GM18505 (cell line): ENCODE results near the gene THSD4.

ENCODE experiments used
- ATAC-seq: cut with Tn5 transposase; IDR thresholded peaks from one replicate; pipeline ENCODE4 v1.9.1; 2021; ENCODE audit not compliant: unreplicated experiment
- POLR2A ChIP-seq: IDR thresholded peaks from 4 replicates; pipeline ENCODE4 v1.6.1; 2011; ENCODE audit warnings: borderline replicate concordance; ENCODE audit not compliant: insufficient read depth, insufficient read length; ENCODE audit errors: extremely low read depth

Gene THSD4

DNA sequence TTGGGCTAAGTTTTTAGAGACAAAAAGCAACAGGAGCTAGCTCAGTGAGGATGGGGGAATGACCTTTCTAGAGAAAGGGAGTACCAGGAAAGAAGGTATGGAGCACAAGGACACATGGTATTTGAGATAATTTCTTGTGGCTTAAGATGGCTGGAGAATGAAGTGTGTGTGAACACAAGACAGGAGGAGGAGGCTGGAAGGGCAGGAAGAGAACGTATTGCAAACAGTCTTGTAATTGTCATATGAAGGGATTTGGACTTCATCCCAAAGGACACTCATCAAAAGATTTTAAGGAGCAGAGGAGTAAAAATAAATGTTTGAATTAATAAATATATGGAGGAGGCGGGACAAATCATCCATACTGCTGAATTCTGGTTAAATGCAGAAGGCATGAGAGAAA lies 426.5 kb downstream of the THSD4 start:
- TF ChIP-seq POLR2A: no peak
- ATAC-seq: no peak

DNA sequence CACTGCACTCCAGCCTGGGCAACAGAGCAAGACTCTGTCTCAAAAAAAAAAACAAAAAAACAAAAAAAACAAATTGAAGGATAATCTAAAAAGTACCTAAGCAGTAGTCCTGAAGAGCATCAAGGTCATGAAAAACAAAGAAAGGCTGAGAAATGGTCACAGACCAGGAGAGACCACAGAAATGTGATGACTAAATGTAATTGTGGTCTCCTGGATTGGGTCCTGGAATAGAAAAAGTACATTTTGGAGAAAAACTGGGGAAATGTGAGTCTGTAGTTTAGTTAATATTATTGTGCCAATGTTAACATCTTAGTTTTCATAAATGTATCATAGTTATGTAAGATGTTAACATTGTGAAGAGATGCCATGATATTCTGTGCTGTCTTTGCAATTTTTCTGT lies 427.6 kb downstream of the THSD4 start:
- TF ChIP-seq POLR2A: no peak
- ATAC-seq: no peak

DNA sequence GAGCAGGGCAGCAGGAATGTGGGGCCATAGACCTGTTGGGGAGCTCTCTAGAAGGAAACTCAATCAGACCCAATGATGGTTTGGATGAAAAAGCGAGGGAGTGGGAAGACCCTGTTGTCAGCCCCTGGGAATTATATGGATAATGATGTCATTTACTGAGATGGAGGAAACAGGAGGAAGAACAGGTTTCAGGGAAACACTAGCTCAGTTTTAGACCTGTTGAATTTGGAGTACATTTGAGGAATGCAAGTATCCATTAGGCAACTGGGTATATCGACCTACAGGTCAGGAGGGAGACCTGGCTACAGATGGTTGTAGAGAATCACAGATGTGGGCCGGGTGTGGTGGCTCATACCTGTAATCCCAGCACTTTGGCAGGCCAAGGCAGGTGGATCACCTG lies 428.1 kb downstream of the THSD4 start:
- no peak for TF ChIP-seq POLR2A
- no peak for ATAC-seq

DNA sequence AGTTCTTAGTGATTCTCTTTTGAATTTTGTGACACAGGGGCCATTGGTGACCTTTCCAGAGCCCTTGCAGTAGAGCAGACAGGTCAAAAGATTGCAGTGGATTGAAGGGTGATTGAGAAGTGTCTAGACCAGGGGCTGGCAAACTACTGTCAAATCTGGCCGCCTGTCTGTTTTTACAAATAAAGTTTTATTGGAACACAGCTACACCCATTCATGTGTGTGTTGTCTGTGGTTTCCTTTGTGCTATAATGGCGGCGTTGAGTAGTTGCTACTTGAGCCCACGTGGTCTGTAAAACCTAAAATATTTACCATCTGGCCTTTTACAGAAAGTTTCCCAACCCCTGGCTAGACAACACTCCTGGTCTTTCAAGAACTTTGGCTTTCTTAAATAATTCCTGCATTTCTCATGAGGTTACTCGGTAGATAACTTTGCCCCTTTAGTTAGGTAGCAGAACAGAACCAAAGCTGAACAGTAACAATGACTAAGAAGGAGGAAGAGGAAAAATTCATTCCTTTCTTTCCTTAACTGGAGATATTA lies 430.0 kb downstream of the THSD4 start:
- no peak for TF ChIP-seq POLR2A

DNA sequence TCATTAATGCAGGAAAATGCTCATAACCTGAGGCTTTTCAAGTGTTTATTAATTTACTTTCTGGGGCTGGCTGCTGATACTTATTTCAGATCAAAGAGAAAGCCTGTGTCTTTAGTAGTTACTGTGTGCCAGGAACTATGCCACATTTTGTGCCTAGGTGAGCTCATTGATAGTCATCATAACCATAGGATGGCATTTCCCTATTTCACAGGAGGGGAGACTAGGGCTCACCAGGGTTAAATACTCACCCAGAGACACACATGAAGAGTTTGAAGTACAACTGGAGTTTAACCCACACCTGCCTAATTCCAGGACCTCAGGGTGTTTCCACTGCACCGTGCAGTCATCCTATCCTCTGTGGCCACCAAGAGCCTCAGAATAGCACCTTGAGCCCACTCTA lies 430.7 kb downstream of the THSD4 start:
- ATAC-seq: no peak
- TF ChIP-seq POLR2A: no peak

More for the DNA sequence above, 430.0 kb downstream of the THSD4 start:
- ATAC-seq: no peak

DNA sequence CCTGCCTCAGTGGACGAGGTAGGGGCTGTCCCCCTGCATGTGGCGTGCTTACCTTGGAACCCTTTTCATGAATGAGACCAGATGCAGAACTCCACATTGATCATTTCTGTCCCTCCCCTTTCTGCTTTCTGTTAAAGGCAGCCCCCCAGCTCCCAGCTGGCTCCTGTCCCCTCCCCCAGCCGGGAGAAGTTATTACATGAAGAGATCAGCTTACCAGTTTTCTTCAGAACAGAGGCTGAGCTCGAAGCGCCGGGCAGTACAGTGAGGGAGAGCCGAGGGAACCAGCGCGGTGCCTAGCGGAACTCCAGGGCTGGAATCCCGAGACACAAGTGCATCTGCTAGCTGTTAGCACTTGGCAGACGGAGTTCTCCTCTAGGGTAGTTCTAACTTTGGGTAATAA lies 431.7 kb downstream of the THSD4 start:
- ATAC-seq: no peak
- TF ChIP-seq POLR2A: no peak

DNA sequence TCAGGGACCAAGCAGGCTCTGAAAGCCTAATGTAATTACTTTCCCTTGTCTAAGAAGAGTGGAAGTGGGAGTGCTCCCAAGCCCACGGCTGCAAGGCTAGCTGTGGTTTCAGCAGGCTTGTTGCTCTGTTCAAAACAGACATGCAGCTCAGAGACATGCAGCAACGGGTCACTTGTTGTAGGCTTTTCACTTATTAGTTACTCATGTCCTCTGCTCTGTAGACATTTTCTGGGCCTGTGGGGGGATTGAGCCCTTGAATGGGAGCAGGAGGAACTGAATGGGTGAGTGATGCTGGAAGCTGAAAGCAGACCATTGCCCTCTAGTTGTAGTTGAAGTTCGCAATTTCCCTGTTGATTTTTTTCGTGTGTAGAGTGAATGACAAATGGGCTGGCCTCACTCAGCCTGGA lies 433.1 kb downstream of the THSD4 start:
- no peak for ATAC-seq
- TF ChIP-seq POLR2A: no peak

DNA sequence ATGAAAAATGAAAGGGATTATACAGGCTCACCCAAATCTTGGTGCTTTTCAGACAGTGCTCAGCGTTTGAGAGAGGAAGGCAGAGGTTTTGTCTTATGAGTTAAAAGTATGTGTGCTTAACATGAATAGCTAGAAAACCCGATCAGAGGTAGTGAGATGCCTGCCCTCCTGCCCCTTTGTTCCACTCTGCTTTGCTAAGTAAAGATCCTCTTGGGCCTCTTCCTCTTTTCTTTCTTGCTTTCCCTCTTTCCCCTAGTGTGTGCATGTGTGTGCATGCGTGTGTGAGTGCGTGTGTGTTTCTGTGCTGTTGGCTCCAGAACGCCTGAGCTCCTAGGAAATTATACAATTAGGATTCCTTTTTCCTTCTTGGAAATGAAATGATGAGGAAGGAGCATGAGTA lies 433.8 kb downstream of the THSD4 start:
- TF ChIP-seq POLR2A: no peak
- no peak for ATAC-seq

DNA sequence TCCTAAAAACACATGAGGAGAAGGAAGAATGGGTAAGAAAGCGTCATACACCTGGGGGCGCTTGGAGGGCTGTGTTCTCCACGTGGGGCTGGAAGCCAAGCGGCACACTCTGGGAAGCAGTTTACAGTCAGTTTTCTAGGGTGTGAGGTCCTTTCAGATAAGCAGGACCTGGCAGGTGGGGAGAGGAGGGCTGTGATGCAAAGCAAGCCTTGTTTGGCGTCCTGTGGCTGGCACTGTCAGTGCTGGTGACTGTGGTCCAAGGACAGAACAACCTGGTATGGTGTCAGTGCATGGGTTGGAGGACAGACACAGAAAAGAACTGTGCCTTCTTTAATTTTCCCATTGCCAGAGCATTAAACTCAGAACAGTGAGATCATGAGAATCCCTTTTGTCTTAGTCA lies 434.4 kb downstream of the THSD4 start:
- no peak for ATAC-seq
- no peak for TF ChIP-seq POLR2A

DNA sequence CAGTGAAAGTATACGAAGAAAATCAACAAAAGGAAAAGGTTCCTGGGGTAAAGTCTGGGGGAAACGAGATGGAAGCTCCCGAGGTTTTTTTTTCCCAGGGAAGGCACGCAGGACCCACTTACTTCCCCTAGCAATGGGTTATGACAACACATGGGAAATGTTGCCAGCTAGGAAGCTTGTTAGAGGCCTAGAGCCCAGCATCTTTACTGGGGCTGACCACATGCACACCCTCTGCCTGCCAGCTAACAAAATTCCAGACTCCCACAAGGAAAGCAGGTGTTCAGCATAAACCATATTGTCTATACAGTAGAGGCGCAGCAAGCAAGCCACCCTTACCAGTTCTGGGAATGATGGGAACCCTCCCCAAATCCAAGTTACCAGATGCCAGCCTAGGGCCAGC lies 436.3 kb downstream of the THSD4 start:
- ATAC-seq: no peak
- no peak for TF ChIP-seq POLR2A

DNA sequence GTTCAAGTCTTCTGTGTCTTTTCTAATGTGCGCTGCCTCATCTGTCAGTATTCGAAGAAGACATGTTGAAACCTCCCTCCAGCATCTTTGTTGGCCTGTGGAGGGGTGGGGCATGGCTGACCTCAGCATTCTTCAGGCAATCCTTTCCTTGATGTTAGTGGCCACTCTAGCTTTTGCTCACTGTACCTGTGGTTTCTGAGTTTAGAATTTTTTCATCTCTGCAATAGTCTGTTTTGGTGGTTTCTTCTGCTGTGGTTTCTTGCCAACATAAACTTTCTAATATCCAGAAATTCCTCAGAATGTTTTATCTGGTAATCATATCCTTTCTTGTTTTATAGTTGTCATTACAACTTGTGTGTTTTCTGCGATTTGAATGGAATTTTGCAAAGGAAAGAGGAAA lies 443.8 kb downstream of the THSD4 start:
- no peak for ATAC-seq
- TF ChIP-seq POLR2A: no peak

DNA sequence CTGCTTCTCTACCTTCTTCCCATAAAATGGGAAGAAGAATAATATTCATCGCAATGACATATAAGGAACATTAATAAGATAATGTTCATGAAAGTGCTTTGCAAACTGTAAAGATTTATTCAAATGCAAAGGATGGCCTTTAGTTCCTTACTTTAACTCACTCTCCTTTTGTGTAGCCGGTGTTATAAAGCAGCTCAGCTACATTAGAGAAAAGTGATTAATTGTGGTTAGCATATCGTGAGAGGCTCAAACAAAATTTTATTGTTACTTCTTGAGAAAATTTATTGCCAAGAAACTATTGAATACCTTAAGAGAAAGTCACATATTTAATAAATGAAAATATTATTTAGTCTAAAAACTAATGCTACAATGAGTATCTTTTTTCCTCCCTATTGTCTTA lies 444.3 kb downstream of the THSD4 start:
- no peak for ATAC-seq
- TF ChIP-seq POLR2A: no peak

DNA sequence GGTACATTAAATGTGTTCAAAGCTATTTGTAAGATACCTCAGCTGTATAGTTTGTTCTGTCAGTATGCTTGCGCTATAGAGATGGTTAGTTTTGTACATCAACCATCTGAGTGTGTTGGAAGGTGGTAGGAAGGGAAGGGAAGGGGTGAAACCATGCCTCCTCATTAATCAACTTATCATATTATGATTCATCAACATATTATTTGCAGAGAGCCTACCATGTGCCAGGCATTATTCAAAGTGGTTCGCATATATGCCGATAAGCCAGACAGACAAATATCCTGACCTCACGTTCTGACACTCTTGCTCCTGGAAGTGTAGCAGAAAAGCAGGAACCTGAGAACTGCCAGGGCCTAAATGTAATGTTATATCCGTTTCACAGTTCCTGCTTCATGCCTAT lies 447.0 kb downstream of the THSD4 start:
- TF ChIP-seq POLR2A: no peak
- ATAC-seq: no peak

DNA sequence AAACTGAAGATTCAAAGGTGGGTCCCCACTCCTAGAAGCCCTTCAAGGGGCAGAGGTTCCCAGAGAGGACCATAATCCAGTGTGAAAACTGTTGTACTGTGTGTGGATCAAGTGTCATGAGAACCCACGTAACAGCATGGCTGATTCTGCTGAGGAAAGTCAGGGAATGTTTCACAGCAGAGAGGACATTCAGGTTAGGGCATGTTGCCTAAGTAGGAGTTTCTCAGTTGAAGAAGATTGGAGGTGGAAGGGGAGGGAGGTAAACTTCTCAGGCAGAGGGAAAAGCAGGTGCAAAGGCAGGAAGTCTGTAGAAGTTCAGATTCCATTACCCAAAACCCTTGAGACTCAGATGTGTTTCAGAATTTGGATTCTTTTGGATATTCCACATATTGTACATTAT lies 448.9 kb downstream of the THSD4 start:
- no peak for ATAC-seq
- no peak for TF ChIP-seq POLR2A

DNA sequence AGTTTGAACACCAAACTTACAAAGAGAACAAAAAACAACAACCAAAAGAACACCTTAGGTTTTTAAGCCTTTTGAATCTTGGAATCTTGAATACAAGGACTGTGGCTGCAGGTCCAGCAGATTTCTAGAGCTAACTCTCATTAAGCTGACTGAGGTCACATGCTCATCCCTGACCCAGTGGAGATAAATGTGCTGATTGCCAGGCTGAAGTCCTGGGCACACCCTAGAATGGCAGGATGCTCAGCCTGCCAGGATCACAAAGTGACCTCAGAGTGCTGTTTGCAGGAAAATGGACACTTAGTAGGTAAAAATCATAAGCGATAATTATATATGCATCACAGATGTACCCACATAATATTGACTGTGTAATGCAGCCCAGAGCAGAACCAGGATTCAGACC lies 449.7 kb downstream of the THSD4 start:
- no peak for ATAC-seq
- no peak for TF ChIP-seq POLR2A
